GM06990 (cell line): ENCODE results near the gene ABITRAM.

Experiments
- DNase-seq: peaks from one replicate; pipeline ENCODE4 v3.0.0-alpha.2; 2011; ENCODE audit not compliant: insufficient read length; ENCODE audit errors: extremely low read depth
- H3K27me3 ChIP-seq: replicated peaks from 2 replicates; pipeline ENCODE4 v1.6.0; 2011; ENCODE audit warnings: low read length; ENCODE audit not compliant: control insufficient read depth, insufficient read depth
- H3K36me3 ChIP-seq: 2 replicates; pipeline ENCODE4 v1.5.1; 2011; ENCODE audit warnings: low read length; ENCODE audit not compliant: control insufficient read depth, insufficient read depth
- H3K4me3 ChIP-seq: replicated peaks from 2 replicates; pipeline ENCODE4 v1.5.1; 2011; ENCODE audit warnings: low read depth, mild to moderate bottlenecking, control low read depth, low read length
- TF ChIP-seq, protein P1 (sequence below): IDR thresholded peaks from 2 replicates; pipeline ENCODE4 v1.5.1; 2011; ENCODE audit warnings: low read length, control low read depth, mild to moderate bottlenecking, inconsistent platforms; ENCODE audit not compliant: insufficient read depth, poor library complexity, severe bottlenecking

Gene ABITRAM

DNA sequence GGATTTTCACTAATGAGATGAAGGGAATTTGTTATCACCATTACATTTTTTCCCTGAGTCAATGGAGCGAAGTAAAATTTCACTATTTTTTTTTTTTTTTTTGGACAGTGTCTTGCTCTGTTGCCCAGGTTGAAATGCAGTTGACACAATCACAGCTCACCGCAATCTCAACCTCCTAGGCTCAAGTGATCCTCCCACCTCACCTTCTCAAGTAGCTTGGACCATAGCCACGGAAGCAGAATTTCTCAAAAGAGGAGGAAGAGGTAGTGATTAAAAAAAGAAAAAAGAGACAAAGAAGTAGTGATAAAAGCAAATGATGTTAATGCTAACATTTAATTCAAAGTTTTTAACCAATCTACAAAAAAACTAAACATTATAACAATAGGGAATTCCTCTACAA, 30.0 kb upstream of the ABITRAM start:
- TF ChIP-seq, protein P1, sequence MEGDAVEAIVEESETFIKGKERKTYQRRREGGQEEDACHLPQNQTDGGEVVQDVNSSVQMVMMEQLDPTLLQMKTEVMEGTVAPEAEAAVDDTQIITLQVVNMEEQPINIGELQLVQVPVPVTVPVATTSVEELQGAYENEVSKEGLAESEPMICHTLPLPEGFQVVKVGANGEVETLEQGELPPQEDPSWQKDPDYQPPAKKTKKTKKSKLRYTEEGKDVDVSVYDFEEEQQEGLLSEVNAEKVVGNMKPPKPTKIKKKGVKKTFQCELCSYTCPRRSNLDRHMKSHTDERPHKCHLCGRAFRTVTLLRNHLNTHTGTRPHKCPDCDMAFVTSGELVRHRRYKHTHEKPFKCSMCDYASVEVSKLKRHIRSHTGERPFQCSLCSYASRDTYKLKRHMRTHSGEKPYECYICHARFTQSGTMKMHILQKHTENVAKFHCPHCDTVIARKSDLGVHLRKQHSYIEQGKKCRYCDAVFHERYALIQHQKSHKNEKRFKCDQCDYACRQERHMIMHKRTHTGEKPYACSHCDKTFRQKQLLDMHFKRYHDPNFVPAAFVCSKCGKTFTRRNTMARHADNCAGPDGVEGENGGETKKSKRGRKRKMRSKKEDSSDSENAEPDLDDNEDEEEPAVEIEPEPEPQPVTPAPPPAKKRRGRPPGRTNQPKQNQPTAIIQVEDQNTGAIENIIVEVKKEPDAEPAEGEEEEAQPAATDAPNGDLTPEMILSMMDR: no peak
- DNase-seq: no peak
- H3K36me3 ChIP-seq: peaks cover 4% of the 10 kb centered on the region

DNA sequence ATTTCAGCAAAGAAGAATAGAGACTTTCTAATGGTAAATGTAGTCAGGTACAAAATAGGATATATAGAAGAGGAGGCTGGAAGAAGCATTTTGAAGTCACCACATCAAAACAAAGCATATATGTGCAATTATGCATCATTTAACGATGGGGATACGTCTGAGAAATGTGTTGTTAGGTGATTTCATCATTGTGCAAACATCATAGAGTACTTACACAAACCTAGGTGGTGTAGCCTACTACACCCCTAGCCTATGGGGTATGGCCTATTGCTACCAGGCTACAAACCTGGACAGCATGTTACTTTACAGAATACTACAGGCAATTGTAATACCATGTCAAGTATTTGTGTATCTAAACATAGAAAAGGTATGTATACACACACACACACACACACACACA, 28.7 kb upstream of the ABITRAM start:
- peaks cover 6% of the 10 kb centered on the region for H3K36me3 ChIP-seq
- no peak overlapping the region for H3K4me3 ChIP-seq
- no peak for DNase-seq
- TF ChIP-seq, protein P1: no peak
- H3K27me3 ChIP-seq: no peaks in the 10 kb centered on the region

More for the DNA sequence above, 30.0 kb upstream of the ABITRAM start:
- H3K27me3 ChIP-seq: no peaks in the 10 kb centered on the region
- H3K4me3 ChIP-seq: no peak overlapping the region

DNA sequence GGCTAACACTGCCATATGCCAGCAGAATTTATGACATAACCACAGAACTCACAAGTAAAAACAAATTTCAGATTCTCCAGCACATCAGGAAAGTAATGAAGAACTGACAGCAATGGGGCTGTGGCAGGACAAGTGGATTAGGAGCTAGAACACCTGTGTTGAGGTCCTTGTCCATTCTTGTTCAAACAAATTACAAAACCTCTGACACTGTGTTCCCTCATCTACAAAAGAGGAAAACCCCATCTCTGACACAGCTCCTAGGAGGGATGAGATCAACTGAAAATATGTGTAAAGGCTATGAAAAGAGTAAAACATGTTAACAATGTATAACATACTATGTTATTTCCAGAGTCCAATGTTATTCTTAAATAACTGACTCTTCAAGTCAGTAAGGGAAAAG, 23.8 kb upstream of the ABITRAM start:
- DNase-seq: no peak
- TF ChIP-seq, protein P1: no peak
- no peak overlapping the region for H3K4me3 ChIP-seq
- H3K27me3 ChIP-seq: no peaks in the 10 kb centered on the region
- H3K36me3 ChIP-seq: peaks cover 11% of the 10 kb centered on the region

DNA sequence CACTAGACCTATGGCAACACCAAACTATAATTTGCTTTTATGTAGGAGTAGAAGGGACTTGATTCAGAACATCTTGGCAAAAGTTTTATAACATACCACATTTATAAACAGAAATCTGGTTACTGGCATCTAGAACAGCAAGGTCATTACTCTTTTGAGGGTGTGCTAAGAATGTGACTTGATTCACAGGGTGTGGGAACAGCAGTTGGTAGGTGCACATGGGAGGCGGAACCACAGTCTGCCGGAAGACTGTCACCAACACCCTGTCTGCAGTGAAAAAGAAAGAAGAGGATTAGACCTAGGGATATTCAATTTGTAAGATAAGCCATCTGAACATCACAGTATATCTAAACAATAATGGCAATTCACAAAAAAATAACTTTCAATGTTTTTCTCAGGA, 23.3 kb upstream of the ABITRAM start:
- Histone ChIP-seq H3K36me3 (peaks cover 10% of the 10 kb centered on the region), H3K27me3 (no peaks in the 10 kb centered on the region), H3K4me3 (no peak overlapping the region)
- TF ChIP-seq, protein P1: no peak
- no peak for DNase-seq

DNA sequence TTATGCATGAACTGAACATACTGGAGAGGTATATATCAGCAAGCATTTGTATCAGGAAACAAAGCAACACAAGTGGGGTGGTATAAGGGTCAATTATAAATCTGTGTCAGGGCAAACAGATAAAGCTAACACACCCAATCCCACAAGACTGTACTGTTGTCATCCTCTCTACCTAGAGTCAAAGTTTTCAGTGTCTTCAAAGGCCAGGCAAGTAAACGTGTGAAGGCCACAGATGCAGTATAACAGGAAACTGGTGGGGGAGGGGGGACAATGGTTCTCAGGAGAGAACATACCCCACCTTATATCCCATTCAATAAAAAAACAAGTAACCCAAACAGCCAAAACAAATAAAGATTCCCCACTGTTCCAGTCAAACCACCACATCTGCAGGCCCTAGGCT, 22.4 kb upstream of the ABITRAM start:
- Histone ChIP-seq H3K4me3 (no peak overlapping the region), H3K27me3 (no peaks in the 10 kb centered on the region), H3K36me3 (peaks cover 10% of the 10 kb centered on the region)
- no peak for DNase-seq
- TF ChIP-seq, protein P1: no peak

DNA sequence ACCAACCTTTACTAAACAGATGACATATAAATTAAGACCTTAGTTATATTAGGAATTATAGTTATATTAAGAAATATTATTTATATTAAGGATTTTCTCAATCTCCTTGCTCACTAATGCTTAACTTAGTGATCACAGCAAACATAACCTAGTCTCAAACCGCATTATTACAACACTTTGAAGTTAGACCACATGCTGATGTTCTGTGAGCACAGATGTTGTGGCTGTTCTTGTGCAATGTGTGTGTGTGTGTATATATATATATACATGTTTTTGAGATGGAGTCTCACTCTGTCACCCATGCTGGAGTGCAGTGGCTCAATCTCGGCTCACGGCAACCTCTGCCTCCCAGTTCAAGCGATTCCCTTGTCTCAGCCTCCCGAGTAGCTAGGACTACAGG, 20.8 kb upstream of the ABITRAM start:
- Histone ChIP-seq H3K27me3 (no peaks in the 10 kb centered on the region), H3K36me3 (peaks cover 10% of the 10 kb centered on the region), H3K4me3 (no peak overlapping the region)
- TF ChIP-seq, protein P1: no peak
- DNase-seq: no peak
